ENCODE data around the gene EPHB1.

DNA sequence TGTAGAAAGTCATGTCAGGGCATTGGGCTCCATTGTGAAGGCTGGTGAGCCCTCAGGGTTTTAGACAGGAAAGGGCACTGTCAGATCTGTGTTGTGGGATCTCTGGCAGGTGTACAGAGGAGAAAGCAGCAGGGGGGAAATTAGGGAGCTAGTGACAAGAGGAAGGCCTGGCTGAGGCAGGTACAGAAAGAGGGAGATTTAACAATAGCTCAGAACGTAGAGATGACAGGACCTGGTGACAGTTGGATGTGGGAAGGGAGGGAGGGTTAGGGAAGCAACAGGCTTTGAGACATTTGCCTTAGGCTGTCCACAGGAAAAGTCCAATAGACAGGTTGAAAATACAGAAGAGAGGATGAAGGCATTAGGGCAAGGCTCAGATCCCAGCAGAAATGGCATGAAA is 288.1 kb downstream of the EPHB1 start:
- TF ChIP-seq, protein P1, sequence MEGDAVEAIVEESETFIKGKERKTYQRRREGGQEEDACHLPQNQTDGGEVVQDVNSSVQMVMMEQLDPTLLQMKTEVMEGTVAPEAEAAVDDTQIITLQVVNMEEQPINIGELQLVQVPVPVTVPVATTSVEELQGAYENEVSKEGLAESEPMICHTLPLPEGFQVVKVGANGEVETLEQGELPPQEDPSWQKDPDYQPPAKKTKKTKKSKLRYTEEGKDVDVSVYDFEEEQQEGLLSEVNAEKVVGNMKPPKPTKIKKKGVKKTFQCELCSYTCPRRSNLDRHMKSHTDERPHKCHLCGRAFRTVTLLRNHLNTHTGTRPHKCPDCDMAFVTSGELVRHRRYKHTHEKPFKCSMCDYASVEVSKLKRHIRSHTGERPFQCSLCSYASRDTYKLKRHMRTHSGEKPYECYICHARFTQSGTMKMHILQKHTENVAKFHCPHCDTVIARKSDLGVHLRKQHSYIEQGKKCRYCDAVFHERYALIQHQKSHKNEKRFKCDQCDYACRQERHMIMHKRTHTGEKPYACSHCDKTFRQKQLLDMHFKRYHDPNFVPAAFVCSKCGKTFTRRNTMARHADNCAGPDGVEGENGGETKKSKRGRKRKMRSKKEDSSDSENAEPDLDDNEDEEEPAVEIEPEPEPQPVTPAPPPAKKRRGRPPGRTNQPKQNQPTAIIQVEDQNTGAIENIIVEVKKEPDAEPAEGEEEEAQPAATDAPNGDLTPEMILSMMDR (IDR thresholded peaks at IDR 0.05): no peak
- TF ChIP-seq POLR2AphosphoS5 (IDR thresholded peaks at IDR 0.05) (no peak), POLR2A (IDR thresholded peaks at IDR 0.05) (no peak)
